Keratinocyte (primary cell): ENCODE results near the gene GPAM. TPM values are rescaled to one million over a fixed set of nuclear protein-coding genes. Genes with fewer than 3 reads are reported as not detected.

ENCODE experiments used
- DNase-seq: peaks from one replicate; pipeline ENCODE4 v3.0.0-alpha.2; 2011; ENCODE audit warnings: low read depth, missing footprints, low spot score
- FAIRE-seq: peaks from 2 replicates; lab custom pipeline; 2011; peaks lifted over from hg19 to GRCh38; lab: Jason Lieb, UNC
- H2AFZ ChIP-seq: 2 replicates; pipeline ENCODE4 v1.6.0; 2012; ENCODE audit warnings: low read length, control low read depth, inconsistent platforms; ENCODE audit not compliant: control insufficient read depth
- H3K27ac ChIP-seq: 2 replicates; pipeline ENCODE4 v1.5.1; 2011; ENCODE audit warnings: low read length; ENCODE audit not compliant: control insufficient read depth, insufficient read depth
- H3K27me3 ChIP-seq: 3 replicates; pipeline ENCODE4 v1.6.0; 2011; ENCODE audit warnings: low read length; ENCODE audit not compliant: control insufficient read depth, insufficient read depth; ENCODE audit errors: extremely low read depth
- H3K36me3 ChIP-seq, 2 experiments: 2 replicates in 1 of 2; 3 replicates in 1 of 2; pipeline ENCODE4 v1.5.1; 2011; ENCODE audit warnings: low read length in 2 of 2, mild to moderate bottlenecking in 1 of 2; ENCODE audit not compliant: control insufficient read depth in 2 of 2, insufficient read depth in 2 of 2; ENCODE audit errors: extremely low read depth in 1 of 2
- H3K4me1 ChIP-seq: 3 replicates; pipeline ENCODE4 v1.5.1; 2011; ENCODE audit warnings: low read length; ENCODE audit not compliant: control insufficient read depth, insufficient read depth; ENCODE audit errors: extremely low read depth
- H3K4me2 ChIP-seq: 3 replicates; pipeline ENCODE4 v1.6.0; 2011; ENCODE audit warnings: low read depth, low read length; ENCODE audit not compliant: control insufficient read depth, insufficient read depth; ENCODE audit errors: extremely low read depth
- H3K4me3 ChIP-seq, 3 experiments: fragments of 200-600 bp in 1 of 3; sonication (generic) in 1 of 3; 2 replicates in 2 of 3; 3 replicates in 1 of 3; pipeline ENCODE4 v1.5.1; 2011 to 2016; ENCODE audit warnings: low read length in 3 of 3, mild to moderate bottlenecking in 3 of 3, control low read depth in 2 of 3, inconsistent platforms in 1 of 3, low read depth in 1 of 3, mixed read lengths in 1 of 3, mixed run types in 1 of 3, moderate library complexity in 1 of 3; ENCODE audit not compliant: control insufficient read depth in 2 of 3, insufficient read depth in 2 of 3; ENCODE audit errors: extremely low read depth in 1 of 3
- H3K79me2 ChIP-seq: 2 replicates; pipeline ENCODE4 v1.6.0; 2012; ENCODE audit warnings: low read length; ENCODE audit not compliant: control insufficient read depth, insufficient read depth
- H3K9ac ChIP-seq: 3 replicates; pipeline ENCODE4 v1.6.0; 2011; ENCODE audit warnings: low read length; ENCODE audit not compliant: control insufficient read depth, insufficient read depth; ENCODE audit errors: extremely low read depth
- H3K9me1 ChIP-seq: 3 replicates; pipeline ENCODE4 v1.6.0; 2011; ENCODE audit warnings: low read length; ENCODE audit not compliant: control insufficient read depth, insufficient read depth; ENCODE audit errors: extremely low read depth
- H3K9me3 ChIP-seq: 2 replicates; pipeline ENCODE4 v1.5.1; 2012; ENCODE audit warnings: low read depth, low read length; ENCODE audit not compliant: control insufficient read depth
- H4K20me1 ChIP-seq: 3 replicates; pipeline ENCODE4 v1.6.0; 2011; ENCODE audit warnings: low read length; ENCODE audit not compliant: control insufficient read depth, insufficient read depth; ENCODE audit errors: extremely low read depth
- CTCF ChIP-seq, 3 experiments: IDR thresholded peaks in 1 of 3; conservative IDR thresholded peaks in 1 of 3; optimal IDR thresholded peaks in 1 of 3; 2 replicates in 2 of 3; 3 replicates in 1 of 3; pipeline versions ENCODE3 to v1.5.1; 2011; ENCODE audit warnings: low read length in 3 of 3, mild to moderate bottlenecking in 3 of 3, moderate library complexity in 2 of 3, control low read depth in 1 of 3, inconsistent platforms in 1 of 3; ENCODE audit not compliant: insufficient read depth in 2 of 3; ENCODE audit errors: extremely low read depth in 1 of 3
- EZH2 ChIP-seq: IDR thresholded peaks from one replicate; pipeline ENCODE4 v1.6.1; 2012; ENCODE audit warnings: inconsistent platforms, mild to moderate bottlenecking, low read length, moderate library complexity
- dilution Hi-C: fragments of 300-500 bp; cut with MboI; formaldehyde crosslinking; loops from one replicate; pipeline ENCODE4 v1.7.0; 2020; ENCODE audit warnings: low sequenced_read_pairs; ENCODE audit not compliant: extremely low pct_ligation_motif_present
- polyA plus RNA-seq, 5 experiments: library from polyadenylated mRNA; depleted of rRNA in 3 of 5; stranded (reverse) in 3 of 5; stranded (forward) in 1 of 5; unstranded in 1 of 5; fragments of >200 nt; gene quantifications; 1 replicate in 1 of 5; 2 replicates in 3 of 5; 3 replicates in 1 of 5; pipeline versions ENCODE4 v1.2.1 to v1.2.3, GENCODE V29; 2011 to 2012; ENCODE audit warnings: missing spikeins in 2 of 5, low read depth in 1 of 5, low replicate concordance in 1 of 5

The GPAM gene
- polyA plus RNA-seq, 1 donor (not counting 4 experiments of a cell fraction or from before 2014, with no cell fraction given), result 7.4 TPM

GRCh38 chr10:112173206-112173605 lies 10.4 kb downstream of the GPAM start:
- no peaks in the 10 kb centered on the region for H3K27me3 ChIP-seq
- H3K79me2 ChIP-seq, result no peaks in the 10 kb centered on the region
- H3K27ac ChIP-seq, result no peak overlapping the region
- H3K36me3 ChIP-seq, result peaks cover 3 to 12% of the 10 kb centered on the region in 2 experiments
- H3K9ac ChIP-seq, result no peak overlapping the region
- dilution Hi-C loops, result loop anchor here (25.0 kb wide), 1 partner anchor 139 kb away; no protein-coding TSS in a partner anchor
- no peaks in the 10 kb centered on the region for H3K9me3 ChIP-seq
- no peak overlapping the region for H3K4me2 ChIP-seq
- DNase-seq (no peak), FAIRE-seq (no peak)
- no peaks in the 10 kb centered on the region for H3K9me1 ChIP-seq
- no peaks in the 10 kb centered on the region for H4K20me1 ChIP-seq
- H3K4me1 ChIP-seq, result no peaks in the 10 kb centered on the region
- no peak overlapping the region for H2AFZ ChIP-seq
- no peak for TF ChIP-seq CTCF (optimal IDR thresholded peaks at IDR 0.05 in 1 of 3, IDR thresholded peaks at IDR 0.05 in 1 of 3, conservative IDR thresholded peaks at IDR 0.05 in 1 of 3; ENCODE audit: extremely low read depth in 1 of 3, insufficient read depth in 2 of 3, low read length in 3 of 3)
- TF ChIP-seq EZH2, result no peak
- no peak overlapping the region for H3K4me3 ChIP-seq

- no peak overlapping the region for H2AFZ ChIP-seq
- H3K4me3 ChIP-seq, result no peak overlapping the region
- no peaks in the 10 kb centered on the region for H3K9me3 ChIP-seq
- H3K27ac ChIP-seq, result no peak overlapping the region
- no peaks in the 10 kb centered on the region for H3K27me3 ChIP-seq
- H3K9me1 ChIP-seq, result no peaks in the 10 kb centered on the region
- FAIRE-seq, result no peak
- no peak overlapping the region for H3K4me2 ChIP-seq
- no peak overlapping the region for H3K9ac ChIP-seq
- TF ChIP-seq CTCF (optimal IDR thresholded peaks at IDR 0.05 in 1 of 3, IDR thresholded peaks at IDR 0.05 in 1 of 3, conservative IDR thresholded peaks at IDR 0.05 in 1 of 3; ENCODE audit: extremely low read depth in 1 of 3, insufficient read depth in 2 of 3, low read length in 3 of 3), result no peak
- no peak for TF ChIP-seq EZH2
- no peaks in the 10 kb centered on the region for H3K79me2 ChIP-seq
- peaks cover 3 to 8% of the 10 kb centered on the region in 2 experiments for H3K36me3 ChIP-seq
- H4K20me1 ChIP-seq, result no peaks in the 10 kb centered on the region
- dilution Hi-C loops, result loop anchor here (25.0 kb wide), 1 partner anchor 144 kb away; no protein-coding TSS in a partner anchor
- no peaks in the 10 kb centered on the region for H3K4me1 ChIP-seq
- DNase-seq, result no peak
Observed at GRCh38 chr10:112168733-112169132, 14.8 kb downstream of the GPAM start.
